HG02870 (cell line): Measurements from ENCODE around the gene EIF3A.
A peak's percentile ranks its signal among the peaks of the same experiment; 100 is the strongest.

ENCODE experiments used
- ATAC-seq: cut with Tn5 transposase; IDR thresholded peaks from one replicate; pipeline ENCODE4 v1.9.1; 2021; ENCODE audit warnings: mild to moderate bottlenecking, moderate library complexity; ENCODE audit not compliant: unreplicated experiment

EIF3A gene

DNA sequence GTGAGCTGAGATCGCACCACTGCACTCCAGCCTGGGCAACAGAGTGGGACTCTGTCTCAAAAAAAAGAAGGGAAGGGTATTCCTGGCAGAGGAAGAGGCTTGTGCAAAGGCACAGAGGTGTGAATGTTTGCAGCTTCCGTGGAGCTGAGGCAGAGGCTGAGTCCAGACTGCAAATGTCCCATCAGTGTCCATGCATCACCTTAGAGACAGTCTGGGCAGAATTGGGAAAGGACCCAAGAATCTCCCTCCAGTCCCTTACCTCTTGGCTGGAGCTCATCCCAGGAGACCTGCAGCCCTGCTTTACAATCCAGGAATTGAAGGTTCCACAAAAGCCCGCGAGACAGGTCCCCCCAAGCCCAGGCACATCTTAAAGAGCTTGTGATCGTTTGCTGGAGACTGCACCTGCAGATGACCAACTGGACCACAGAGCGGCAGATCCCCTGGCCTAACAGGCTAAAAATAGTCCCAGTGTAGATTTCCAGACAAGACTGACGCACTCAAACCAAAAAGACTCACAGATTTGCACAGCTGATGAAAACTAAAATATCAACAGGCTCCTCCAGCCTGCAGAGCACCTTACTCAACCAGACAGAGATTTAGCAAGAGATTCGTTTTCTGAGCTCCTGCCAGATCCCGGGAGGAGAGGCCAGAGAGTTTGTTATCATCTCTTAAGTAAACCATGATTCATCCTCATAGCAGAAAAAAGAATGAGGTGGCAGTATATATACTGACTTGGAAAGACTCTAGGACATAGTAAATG lies 74.0 kb downstream of the EIF3A start:
- no peak for ATAC-seq

- ATAC-seq: no peak
Measured at GRCh38 chr10:119005362-119006043, 75.1 kb downstream of the EIF3A start.

- ATAC-seq: no peak
Measured at GRCh38 chr10:119003572-119004289, 76.9 kb downstream of the EIF3A start.

DNA sequence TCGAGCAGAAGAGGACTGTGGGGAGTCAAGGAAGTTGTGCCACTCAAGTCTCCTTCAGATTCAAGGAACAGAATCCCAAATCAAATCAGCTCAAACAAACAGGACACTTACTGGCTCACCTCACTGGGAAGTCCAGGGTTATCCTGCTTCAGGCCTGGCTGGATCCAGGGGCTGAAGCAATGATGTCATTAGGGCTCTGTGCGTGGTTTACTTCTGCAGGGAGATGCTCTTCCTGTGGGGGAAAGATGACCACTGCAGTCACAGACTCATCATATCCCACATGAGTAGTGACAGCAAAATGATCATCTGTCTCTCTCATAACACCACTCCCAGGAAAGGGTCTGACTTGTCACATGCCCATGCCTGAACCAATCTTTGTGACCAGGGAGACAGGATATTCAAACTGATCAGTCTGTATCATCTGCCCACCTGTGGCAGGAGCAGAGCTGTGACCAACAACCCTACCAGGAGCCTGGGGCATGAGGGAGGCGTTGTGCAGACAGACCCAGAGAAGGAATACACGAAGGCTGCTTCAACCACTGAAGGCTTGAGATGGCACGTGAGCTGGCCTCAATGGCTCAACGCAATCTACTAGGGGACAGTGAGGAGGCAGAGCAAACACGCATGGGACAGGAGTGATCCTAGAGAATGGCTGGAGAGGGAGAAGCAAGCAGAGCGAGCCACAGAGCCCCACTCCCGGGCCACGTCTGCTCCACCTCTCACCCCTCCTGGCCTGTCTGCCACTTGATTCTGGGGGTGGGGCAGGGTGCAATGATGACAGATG lies 78.7 kb downstream of the EIF3A start:
- no peak for ATAC-seq

DNA sequence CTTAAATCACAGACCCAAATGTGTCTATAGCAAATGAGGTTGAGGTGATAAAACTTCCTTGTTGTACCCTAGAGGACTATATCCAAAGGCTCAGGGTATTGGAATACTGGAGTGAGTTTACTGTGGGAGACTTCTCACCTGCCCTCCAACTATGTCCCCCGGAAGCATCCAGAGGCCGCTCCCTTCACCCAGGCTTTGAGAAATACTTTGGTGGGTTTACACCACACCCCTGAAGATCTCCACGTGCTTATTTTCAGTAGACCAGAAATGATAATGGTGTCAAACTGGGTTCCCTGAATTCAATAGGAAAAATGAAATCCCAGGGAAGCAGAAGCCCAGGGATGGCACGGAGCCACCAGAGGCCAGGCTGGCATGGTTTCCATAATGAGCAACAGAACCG lies 82.4 kb downstream of the EIF3A start:
- no peak for ATAC-seq

DNA sequence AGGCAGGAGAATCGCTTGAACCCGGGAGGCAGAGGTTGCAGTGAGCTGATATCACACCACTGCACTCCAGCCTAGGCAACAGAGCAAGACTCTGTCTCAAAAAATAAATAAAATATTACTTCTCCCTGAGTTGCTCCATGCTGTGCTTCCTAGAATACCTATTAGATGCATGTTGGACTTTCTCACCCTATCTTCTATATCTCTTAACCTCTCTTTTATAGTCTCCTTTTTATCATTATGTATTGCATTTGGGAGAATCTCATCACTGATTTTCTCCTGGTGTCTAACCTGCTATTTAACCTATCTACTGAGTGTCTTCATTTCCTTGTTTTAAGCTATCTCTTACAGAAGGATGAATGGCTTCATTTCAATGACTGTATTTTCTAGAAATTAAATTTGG lies 83.2 kb downstream of the EIF3A start:
- ATAC-seq: no peak

GRCh38 chr10:118995739-118996138 lies 84.9 kb downstream of the EIF3A start:
- no peak for ATAC-seq

DNA sequence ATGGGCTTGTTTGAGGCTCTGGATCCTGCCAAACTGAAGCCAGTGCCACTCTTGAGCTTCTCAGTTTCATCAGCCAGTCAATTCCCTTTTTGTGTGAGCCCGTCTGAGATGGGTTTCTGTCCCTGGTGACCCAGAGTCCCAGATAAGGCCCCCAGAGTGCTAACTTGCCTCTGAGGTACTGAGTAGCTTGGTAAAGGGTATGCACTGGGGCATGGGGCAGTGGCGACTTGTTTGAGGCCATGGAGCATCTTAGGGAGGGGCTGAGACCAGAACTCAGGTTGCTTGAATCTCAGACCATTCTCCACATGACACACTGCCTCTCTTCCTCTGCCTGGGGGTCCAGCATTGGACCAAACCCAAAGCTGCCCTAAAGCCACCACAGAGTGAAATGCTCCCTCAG lies 86.3 kb downstream of the EIF3A start:
- ATAC-seq: no peak

GRCh38 chr10:118993214-118993613 lies 87.4 kb downstream of the EIF3A start:
- no peak for ATAC-seq

GRCh38 chr10:118992496-118992895 lies 88.1 kb downstream of the EIF3A start:
- no peak for ATAC-seq

DNA sequence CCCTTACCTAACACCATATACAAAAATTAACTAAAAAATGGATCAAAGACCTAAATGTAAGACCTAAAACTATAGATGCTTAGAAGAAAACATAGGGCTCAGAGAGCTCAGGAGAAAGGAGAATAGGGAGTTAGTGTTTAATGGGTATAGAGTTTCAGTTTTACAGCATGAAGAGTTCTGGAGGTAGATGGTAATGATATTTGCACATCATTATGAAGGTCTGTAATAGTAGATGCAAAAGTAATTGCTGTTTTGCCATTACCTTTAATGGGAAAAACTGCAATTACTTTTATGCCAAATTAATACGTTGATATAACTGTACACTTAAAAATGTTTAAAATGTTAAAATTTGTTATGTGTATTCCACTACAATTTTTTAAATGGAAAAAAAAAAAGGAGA lies 90.3 kb downstream of the EIF3A start:
- no peak for ATAC-seq

GRCh38 chr10:118986815-118987790 lies 93.5 kb downstream of the EIF3A start:
- ATAC-seq: peak; percentile 86

GRCh38 chr10:118985576-118985975 lies 95.0 kb downstream of the EIF3A start:
- no peak for ATAC-seq
